AG09319 (cell line): ENCODE measurements around the gene PPP1R12B.
"Not testable (repeated sequence)": the region's sequence is repeated elsewhere in the genome, so short reads cannot be mapped to it uniquely, and the experiment has no call there.

Experiments used
- DNase-seq: peaks from one replicate; pipeline ENCODE4 v3.0.0-alpha.2; 2010; ENCODE audit warnings: low read depth; ENCODE audit errors: extremely low read depth
- CTCF ChIP-seq: IDR thresholded peaks from 2 replicates; pipeline ENCODE4 v1.5.1; 2011; ENCODE audit warnings: low read depth, mild to moderate bottlenecking, inconsistent platforms, low read length, moderate library complexity

The PPP1R12B gene

GRCh38 chr1:202433155-202434043 lies 84.9 kb downstream of the PPP1R12B start:
- no peak for TF ChIP-seq CTCF
- DNase-seq, result no peak

GRCh38 chr1:202434059-202434458 lies 85.6 kb downstream of the PPP1R12B start:
- TF ChIP-seq CTCF, result no peak
- DNase-seq, result no peak

GRCh38 chr1:202438393-202439174 lies 90.1 kb downstream of the PPP1R12B start:
- DNase-seq, result no peak
- no peak for TF ChIP-seq CTCF

GRCh38 chr1:202439308-202439707 lies 90.8 kb downstream of the PPP1R12B start:
- no peak for DNase-seq
- no peak for TF ChIP-seq CTCF

- not testable (repeated sequence) for DNase-seq
Measured at GRCh38 chr1:202448140-202448539, 99.6 kb downstream of the PPP1R12B start.

- DNase-seq, result not testable (repeated sequence)
Measured at GRCh38 chr1:202451641-202452040, 103.1 kb downstream of the PPP1R12B start.

- TF ChIP-seq CTCF, result no peak
- no peak for DNase-seq
Measured at GRCh38 chr1:202452508-202452907, 104.0 kb downstream of the PPP1R12B start.

- DNase-seq, result peak; percentile 7
Measured at GRCh38 chr1:202456372-202457169, 108.1 kb downstream of the PPP1R12B start.

GRCh38 chr1:202458651-202459050 lies 110.2 kb downstream of the PPP1R12B start:
- DNase-seq, result not testable (repeated sequence)

- DNase-seq, result not testable (repeated sequence)
Measured at GRCh38 chr1:202459470-202460142, 111.1 kb downstream of the PPP1R12B start.

- peak; percentile 16 for DNase-seq
Measured at GRCh38 chr1:202460143-202460495, 111.6 kb downstream of the PPP1R12B start.
